ENCODE results near the gene NEXN.

Gene NEXN

GRCh38 chr1:77984629-77985028, 96.2 kb downstream of the NEXN start:
- H3K27ac ChIP-seq = no peak overlapping the region
- POLR2A ChIA-PET (ENCODE audit: low non-redundant PET) = no interaction called here
- CTCF ChIA-PET = no interaction called here
- DNase-seq (ENCODE audit: low spot score) = no peak
- TF ChIP-seq CTCF (conservative IDR thresholded peaks at IDR 0.05; ENCODE audit: low read depth) = no peak

- POLR2A ChIA-PET (ENCODE audit: low non-redundant PET) = no interaction called here
- no peak overlapping the region for H3K27ac ChIP-seq
- no peak for DNase-seq (ENCODE audit: low spot score)
- CTCF ChIA-PET = no interaction called here
- no peak for TF ChIP-seq CTCF (conservative IDR thresholded peaks at IDR 0.05; ENCODE audit: low read depth)
These were observed 98.4 kb downstream of the NEXN start for GRCh38 chr1:77986810-77987209.

GRCh38 chr1:77987919-77988318, 99.5 kb downstream of the NEXN start:
- DNase-seq (ENCODE audit: low spot score) = no peak
- no peak for TF ChIP-seq CTCF (conservative IDR thresholded peaks at IDR 0.05; ENCODE audit: low read depth)
- POLR2A ChIA-PET (ENCODE audit: low non-redundant PET) = no interaction called here
- CTCF ChIA-PET = no interaction called here
- no peak overlapping the region for H3K27ac ChIP-seq

- DNase-seq (ENCODE audit: low spot score) = no peak
- TF ChIP-seq CTCF (conservative IDR thresholded peaks at IDR 0.05; ENCODE audit: low read depth) = no peak
- CTCF ChIA-PET = no interaction called here
- POLR2A ChIA-PET (ENCODE audit: low non-redundant PET) = no interaction called here
- H3K27ac ChIP-seq = no peak overlapping the region
These were observed 101.3 kb downstream of the NEXN start for GRCh38 chr1:77989744-77990143.

GRCh38 chr1:77990629-77991204, 102.3 kb downstream of the NEXN start:
- POLR2A ChIA-PET (ENCODE audit: low non-redundant PET) = no interaction called here
- TF ChIP-seq CTCF (conservative IDR thresholded peaks at IDR 0.05; ENCODE audit: low read depth) = no peak
- H3K27ac ChIP-seq = no peak overlapping the region
- CTCF ChIA-PET = interaction anchor here (1.0 to 1.1 kb wide), 2 partner anchors 8 to 55 kb away, joined by 4 read pairs; partner anchors contain the start of gene GIPC2
- no peak for DNase-seq (ENCODE audit: low spot score)

- ChIA-PET CTCF (interaction anchor here (0.5 to 1.1 kb wide), 3 partner anchors 9 to 1695 kb away, joined by 3 to 4 read pairs (median 3); no protein-coding TSS in a partner anchor), POLR2A (ENCODE audit: low non-redundant PET) (interaction anchor here (1.0 kb wide), 1 partner anchor 14 kb away, joined by 4 read pairs; no protein-coding TSS in a partner anchor)
- H3K27ac ChIP-seq = no peak overlapping the region
- no peak for DNase-seq (ENCODE audit: low spot score)
- TF ChIP-seq CTCF (conservative IDR thresholded peaks at IDR 0.05; ENCODE audit: low read depth) = no peak
These were observed 103.2 kb downstream of the NEXN start for GRCh38 chr1:77991638-77992037.
